GM12801 (cell line): ENCODE results near the gene PLCG2.

ENCODE experiments used
- CTCF ChIP-seq: IDR thresholded peaks from one replicate; pipeline ENCODE4 v1.5.1; 2011; ENCODE audit warnings: control low read depth; ENCODE audit not compliant: insufficient read length; ENCODE audit errors: extremely low read depth

Gene PLCG2

GRCh38 chr16:81833751-81834150, 54.7 kb downstream of the PLCG2 start:
- TF ChIP-seq CTCF, result no peak

- no peak for TF ChIP-seq CTCF
Observed at GRCh38 chr16:81834868-81835267, 55.8 kb downstream of the PLCG2 start.

GRCh38 chr16:81836279-81837054, 57.4 kb downstream of the PLCG2 start:
- TF ChIP-seq CTCF, result no peak

GRCh38 chr16:81837312-81837751, 58.2 kb downstream of the PLCG2 start:
- TF ChIP-seq CTCF, result no peak

- TF ChIP-seq CTCF, result no peak
Observed at GRCh38 chr16:81838794-81839193, 59.7 kb downstream of the PLCG2 start.

- no peak for TF ChIP-seq CTCF
Observed at GRCh38 chr16:81841722-81842121, 62.6 kb downstream of the PLCG2 start.

- TF ChIP-seq CTCF, result no peak
Observed at GRCh38 chr16:81842564-81843242, 63.6 kb downstream of the PLCG2 start.
